HG02623 (cell line): Measurements from ENCODE around the gene IRX2.

Experiments used
- ATAC-seq: cut with Tn5 transposase; IDR thresholded peaks from one replicate; pipeline ENCODE4 v1.9.1; 2021; ENCODE audit warnings: moderate library complexity; ENCODE audit not compliant: unreplicated experiment

The IRX2 gene

GRCh38 chr5:2751592-2752021, at the start of gene IRX2:
Gene IRX2 (minus strand): TSS chr5:2751677. CDS start chr5:2751413, 264 bp downstream.
- no peak for ATAC-seq

- no peak for ATAC-seq
These were observed 48.6 kb upstream of the IRX2 start for GRCh38 chr5:2800035-2800434.

- no peak for ATAC-seq
These were observed 46.5 kb upstream of the IRX2 start for GRCh38 chr5:2797981-2798380.

GRCh38 chr5:2797160-2797559, 45.7 kb upstream of the IRX2 start:
- ATAC-seq: no peak

GRCh38 chr5:2783223-2783622, 31.7 kb upstream of the IRX2 start:
- ATAC-seq: no peak

DNA sequence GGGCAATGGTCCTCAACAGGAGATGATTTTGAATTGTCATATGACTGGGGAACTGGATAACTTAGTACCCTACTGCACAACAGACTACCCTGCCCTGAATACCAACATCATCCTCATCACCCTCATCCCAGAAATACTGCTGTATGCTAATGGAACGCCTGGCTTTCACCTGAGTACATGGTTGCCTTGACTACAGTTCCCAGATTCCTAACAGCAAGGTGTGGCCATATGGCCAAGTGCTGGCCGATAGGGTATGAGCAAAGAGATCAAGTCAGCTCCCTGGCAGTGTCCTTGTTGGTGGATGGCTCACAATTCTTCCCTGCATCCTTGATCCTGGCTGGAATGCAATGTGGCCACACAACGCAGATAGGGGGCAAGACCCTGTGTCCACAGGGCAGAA, 31.2 kb upstream of the IRX2 start:
- no peak for ATAC-seq

DNA sequence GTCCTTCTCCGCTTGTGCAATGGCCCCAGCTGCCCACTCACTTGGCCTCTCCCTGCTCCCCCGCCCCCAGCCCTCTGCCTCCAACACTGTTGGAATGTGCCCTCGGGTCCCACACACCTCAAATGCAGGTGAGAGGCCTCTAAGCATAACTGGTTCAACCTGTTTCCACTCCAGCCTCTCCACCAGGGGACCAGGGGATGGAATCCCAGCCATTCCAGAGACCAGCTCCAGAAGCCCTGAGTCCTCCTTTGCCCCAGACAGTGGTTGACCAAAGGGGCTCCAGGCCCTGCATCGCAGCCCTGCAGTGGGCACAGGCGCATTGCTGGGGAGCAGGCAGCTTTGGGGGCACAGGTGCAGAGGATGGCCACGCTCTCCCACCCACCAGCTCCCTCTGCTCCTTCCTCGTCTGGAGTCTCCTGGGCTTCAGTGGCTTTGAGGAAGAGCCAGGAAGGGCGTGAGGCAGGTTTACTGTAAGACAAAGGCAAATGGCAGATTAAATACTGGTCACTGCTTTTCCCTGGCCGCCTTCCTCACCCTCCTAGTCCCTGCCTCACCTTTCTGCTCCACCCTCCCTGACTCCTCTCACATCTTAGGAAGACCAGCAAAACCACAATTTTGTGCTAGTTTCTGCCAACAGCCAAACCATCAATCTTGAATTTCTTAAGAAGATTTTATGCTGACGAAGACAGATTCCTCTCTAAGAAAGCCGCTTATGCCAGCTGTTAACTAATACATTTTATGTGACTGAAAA, 29.1 kb upstream of the IRX2 start:
- ATAC-seq: no peak

GRCh38 chr5:2779459-2779858, 28.0 kb upstream of the IRX2 start:
- ATAC-seq: no peak

DNA sequence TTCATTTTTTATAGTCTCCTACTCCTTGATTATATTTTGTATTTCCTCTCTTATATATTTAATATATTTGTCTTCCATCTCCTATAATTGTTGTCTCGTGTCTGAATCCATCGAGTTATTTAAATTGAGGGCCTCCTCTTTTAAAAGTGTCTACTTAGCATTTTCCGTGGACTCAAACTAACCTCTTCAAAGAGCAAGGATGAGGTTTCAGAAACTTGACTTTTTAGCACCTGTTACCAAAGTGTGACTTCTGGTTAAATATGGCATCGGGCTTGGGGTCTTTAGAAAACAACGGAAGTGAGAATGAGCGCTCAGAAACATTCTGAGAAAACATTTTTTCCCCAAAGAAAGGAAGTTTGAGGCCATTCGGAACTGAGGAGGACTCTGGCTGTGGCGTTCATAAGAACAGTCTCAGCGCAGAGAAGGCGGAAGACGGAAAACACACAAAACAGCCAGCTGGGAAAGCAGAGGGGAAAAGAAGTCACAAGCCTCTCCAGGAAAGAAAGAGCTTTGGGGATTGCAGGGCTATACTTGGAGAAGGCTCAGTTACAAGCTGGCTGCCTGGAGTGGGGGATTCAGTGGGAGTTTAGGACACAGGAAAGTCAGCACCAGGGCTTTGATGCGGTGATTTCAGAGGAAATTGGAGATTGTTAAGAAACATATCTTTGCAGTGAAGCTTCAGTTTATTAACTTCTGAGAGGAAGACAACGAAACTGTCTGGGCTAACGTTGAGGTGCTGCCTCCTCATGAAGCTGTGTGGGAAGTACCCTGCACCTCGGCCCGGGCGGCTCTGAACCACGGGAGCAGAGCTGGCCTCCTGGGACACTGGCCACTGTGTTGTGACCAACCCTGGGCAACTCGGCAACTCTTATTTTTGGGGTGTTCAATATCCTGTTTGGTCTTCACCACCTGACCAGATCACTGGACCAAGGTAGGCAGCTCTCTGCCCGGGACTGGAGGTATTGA, 25.1 kb upstream of the IRX2 start:
- ATAC-seq: no peak

DNA sequence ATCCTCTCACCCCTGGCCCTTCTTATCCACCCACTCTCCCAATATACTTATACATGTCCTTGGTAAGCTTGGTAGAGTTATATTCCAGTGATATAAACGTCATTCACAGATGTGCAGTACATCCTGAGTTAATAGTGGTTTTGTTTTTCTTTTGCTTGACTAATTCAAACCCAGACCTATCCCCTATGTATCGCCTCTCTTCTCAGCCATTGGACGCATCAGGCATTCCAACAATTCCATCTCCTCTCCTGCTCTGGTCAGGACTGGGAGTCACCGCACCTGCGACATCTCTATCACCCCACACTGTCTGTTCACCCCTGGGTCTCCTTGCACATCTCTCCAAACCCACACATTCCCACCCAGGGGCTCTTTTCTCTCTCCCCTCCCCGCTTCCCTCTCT, 21.9 kb upstream of the IRX2 start:
- ATAC-seq: no peak

- ATAC-seq: no peak
These were observed 15.6 kb upstream of the IRX2 start for GRCh38 chr5:2767089-2767488.

GRCh38 chr5:2764581-2764980, 13.1 kb upstream of the IRX2 start:
- ATAC-seq: no peak

DNA sequence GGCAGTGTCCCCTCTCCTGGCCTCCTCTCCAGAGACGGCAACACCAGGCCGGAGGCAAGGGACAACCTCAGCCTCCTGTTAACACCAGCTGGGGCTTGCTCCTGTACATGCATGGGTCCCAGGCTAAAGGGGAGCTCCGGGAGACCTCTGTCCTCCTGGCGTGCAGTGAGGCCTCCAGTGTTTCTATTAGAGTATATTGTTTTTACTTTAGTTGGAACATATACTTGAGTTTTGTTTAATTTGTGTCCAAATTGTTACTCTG, 12.0 kb upstream of the IRX2 start:
- no peak for ATAC-seq

- no peak for ATAC-seq
These were observed 11.5 kb upstream of the IRX2 start for GRCh38 chr5:2762744-2763532.

DNA sequence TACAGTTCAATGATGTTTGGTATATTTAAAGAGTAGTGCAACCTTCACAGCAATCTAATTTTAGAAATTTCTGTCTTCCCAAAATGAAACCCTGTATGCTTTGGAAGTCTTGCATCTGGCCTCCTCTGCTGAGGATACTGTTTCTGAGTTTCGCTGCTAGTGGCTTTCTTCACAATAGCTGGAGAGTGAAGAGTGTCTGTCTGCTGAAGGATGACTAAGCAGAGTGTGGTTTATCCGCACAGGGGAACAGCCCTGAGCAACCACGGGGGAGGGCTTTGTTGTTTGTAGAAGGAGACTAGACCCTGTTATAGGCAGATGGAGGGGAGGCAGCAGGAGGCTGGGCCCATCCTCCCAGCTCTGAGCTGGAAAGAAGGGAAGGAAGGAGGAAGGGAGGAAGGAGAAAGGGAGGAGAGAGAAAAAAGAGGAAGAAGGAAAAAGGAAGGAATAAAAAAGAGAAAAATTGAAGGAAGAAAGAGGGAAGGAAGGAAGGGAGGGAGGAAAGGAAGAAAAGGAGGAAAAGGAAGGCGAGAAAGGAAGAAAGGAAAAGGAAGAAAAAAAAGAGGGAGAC, 10.5 kb upstream of the IRX2 start:
- no peak for ATAC-seq

DNA sequence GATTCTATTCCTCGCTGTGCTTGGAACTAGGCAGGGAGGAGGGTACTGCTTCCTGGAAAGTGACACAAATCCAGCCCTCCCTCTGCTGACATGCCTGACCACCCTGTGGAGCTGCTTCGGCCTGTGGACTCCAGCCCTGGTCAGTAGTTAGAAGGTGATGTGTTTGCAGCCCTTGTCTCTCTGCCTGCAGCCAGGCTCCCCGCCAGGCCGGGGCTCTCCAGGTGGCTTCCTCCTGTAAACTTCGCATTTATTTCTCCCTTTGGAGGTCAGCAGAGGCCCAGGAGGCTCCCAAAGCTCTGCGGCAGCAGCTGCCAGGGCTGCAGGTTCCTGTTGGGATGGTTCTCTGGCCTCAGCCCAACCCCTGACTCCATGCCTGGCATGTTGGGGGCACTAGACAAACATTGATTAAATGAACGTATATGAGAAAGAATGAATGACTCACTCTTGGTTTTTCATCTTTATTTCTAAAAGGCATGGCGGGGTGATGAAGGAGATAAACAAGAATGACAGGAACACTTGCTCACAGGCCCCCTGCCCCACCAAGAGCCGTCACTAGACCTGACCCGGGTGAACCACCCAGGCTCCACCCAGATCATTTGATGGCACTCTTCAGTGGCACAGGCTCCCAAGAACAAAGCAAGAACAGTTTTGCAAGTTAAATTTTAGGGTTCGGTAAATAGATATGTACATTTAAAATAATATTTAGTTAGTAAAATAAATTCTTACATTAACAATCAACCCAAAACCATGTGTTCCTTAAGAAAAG, 8.4 kb upstream of the IRX2 start:
- no peak for ATAC-seq

DNA sequence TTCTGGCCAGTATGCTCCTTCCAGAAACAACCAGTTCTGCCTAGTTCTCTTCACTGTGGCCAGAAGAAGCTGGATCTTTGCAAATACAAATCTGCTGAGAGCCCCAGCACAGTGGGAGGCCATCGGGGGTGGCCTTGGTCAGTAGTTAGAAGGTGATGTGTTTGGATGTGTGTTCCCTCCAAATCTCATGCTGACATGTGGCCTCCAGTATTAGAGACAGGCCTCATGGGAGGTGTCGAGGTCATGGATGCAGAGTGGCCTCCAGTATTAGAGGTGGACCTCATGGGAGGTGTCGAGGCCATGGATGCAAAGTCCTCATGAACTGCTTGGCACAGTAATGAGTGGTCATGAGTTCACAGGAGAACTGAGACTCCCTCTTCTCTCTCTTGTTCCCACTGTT, 7.6 kb upstream of the IRX2 start:
- ATAC-seq: no peak

GRCh38 chr5:2758632-2759031, 7.2 kb upstream of the IRX2 start:
- no peak for ATAC-seq

GRCh38 chr5:2757563-2758351, 6.3 kb upstream of the IRX2 start:
- no peak for ATAC-seq
